IPS DF 19.7 (cell line): Measurements from ENCODE around the gene SERPINB10.
"Not testable (repeated sequence)": the region's sequence is repeated elsewhere in the genome, so short reads cannot be mapped to it uniquely, and the experiment has no call there.

ENCODE experiments used
- DNase-seq: peaks from one replicate; pipeline ENCODE4 v3.0.0-alpha.2; 2013; ENCODE audit warnings: low read depth, low spot score

The SERPINB10 gene

DNA sequence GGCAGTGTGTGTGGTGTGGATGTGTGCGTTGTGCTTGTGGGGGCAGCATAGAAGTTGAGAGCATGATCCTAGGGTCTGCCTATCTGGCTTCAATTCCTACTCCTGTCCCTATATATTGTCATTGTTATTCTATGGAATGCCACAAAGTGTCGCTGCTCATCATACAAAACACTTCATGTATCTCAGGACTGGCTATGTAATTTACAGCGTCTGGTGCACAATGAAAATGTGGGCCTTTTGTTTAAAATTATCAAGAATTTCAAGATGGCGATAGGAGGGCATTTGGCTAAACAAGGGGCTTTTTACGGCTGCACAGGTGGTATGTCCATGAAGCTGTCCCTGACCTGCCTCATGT is 16.8 kb upstream of the SERPINB10 start:
- DNase-seq: no peak

DNA sequence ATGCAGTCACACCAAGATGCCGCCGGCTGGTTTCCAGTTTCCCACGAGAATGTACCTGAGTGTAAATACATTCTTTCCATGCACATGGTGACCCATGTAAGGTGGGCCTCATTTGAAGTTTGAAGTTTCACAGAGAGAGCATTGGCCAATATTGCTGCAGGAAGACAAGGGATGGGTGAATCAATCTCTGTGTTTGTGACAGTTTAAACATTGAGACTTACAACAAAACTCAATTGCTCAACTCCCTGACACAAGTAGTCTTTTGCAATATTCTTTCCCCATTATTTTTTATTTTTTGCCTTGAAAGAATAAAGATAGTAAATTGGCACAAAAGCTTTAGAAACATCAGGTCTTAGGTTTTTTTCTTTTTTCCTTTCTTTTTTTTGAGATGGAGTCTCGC is 15.2 kb upstream of the SERPINB10 start:
- no peak for DNase-seq

DNA sequence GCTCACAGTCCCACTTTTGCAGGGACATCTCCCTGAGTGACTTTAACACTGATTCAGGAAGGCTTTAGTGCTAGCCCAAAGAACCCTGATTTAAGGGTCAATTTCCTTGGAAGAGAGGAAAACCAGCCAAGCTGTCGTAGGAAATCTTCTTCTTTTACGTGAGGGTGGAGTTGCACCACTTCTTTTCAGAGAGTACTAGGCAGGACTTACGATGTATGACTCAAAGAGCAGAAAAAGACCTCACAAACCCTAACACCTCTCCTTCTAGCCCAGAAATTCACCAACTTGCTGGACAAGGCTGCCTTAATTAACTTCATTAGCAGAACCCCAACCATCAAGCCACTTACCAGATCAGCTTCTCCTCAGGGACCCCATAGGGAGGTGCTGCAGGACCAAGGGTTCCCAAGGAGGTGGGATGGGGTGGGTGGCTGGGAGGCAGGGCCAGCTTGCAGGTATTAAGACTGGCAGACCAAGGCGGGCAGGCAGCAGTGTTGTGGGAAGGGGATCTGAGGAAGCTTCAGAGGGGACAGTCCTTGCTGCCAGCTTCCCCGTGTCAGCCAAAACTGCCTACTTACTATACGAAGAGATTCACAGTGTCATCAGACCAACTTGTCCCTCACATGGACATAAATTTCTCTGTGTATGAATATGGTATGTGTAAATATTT is 13.5 kb upstream of the SERPINB10 start:
- DNase-seq: no peak

DNA sequence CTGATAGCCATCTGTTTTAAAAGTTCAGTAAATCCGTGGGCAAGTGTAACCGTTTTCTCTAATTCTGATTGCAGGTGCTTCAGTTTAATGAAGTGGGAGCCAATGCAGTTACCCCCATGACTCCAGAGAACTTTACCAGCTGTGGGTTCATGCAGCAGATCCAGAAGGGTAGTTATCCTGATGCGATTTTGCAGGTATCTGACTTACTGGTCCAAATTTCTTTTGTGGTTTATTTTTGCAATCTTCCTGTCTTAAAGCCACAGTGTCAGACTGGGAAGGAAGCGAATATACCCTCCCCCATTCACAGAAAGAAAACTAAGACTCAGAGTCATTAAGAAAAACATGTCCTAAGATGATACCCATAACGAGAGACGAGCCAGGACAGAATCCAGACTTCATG is 12.6 kb upstream of the SERPINB10 start:
- no peak for DNase-seq

DNA sequence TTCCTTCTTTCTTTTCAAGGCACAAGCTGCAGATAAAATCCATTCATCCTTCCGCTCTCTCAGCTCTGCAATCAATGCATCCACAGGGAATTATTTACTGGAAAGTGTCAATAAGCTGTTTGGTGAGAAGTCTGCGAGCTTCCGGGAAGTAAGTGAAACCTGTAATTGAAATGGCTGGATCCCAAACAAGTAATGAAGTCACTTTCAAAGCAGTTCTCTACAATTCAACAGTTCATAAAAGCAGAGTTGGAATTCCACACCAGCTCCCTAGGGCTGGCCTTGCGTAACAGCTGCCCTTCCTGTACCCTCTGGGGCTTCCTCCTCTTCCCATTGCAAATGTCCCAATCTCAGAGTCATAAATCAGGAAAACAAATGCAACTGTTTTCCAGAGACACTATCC is 10.7 kb upstream of the SERPINB10 start:
- DNase-seq: no peak

DNA sequence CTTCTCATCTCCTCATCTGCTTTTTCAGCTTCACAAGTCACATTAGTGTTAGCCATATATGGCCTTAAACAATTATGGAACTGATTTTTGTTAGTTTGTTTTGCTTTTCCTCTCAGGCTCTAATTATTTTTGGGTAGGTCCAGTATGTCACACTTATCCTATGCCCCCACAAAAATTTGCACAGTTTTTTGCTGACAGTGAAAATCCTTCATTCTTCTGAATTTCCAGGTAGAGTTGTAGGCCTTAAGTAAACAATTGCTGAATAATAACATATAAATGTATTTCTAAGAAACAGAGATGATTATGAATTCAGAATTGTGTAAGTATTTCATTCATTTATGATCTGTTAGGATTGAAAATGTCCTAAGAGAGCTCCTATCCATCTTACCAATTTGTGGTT is 8.6 kb upstream of the SERPINB10 start:
- no peak for DNase-seq

DNA sequence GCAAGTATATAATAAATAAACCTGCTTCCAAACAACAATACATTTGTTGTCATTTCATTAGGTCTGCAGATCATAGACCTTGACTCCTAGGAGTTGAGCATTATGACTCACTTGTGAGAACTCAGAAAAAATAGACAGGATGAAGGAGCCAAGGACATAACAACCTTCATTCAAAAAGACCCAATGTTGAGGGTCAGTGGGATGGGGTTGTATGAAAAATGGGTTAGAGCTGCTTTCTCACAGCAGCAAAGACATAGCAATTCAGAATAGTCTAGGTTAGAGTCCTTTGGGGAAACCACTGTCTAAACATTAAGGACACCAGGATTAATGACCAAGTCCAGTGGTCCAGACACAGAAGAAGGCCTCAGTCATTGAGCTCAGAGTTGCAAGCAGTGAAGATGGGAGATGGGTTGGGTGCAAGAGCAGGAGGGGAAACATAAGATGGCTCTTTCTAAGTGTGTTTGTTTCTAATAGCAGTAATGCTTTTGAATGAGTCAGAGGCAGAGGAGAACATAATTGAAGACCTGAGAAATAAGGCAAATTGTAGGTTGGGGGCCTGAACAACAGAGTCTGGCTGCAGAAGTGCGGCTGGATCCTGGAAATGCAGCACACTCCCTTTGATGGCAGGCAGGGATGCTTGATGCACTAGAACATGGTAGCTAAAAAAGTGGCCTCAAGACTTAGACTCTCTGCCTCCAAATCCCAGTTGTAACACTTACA is 3.7 kb upstream of the SERPINB10 start:
- no peak for DNase-seq

DNA sequence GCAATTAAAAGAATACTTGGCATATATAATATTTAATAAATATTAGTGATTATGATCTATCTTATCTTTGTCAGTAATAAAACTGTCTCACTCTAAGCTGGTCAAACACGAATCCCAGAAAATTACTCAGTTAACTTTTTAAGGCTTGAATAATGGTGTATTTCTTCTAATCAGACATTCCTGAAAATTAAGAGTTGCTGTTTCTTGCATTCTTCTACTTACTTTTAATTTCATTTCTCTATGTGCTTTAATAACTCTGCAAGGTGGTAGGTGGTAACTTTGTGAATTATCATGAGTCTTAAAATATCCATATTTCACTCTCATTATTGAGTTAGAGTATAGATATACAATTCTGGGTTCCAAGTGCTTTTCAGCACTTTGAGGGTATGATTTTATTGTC is 3.1 kb upstream of the SERPINB10 start:
- no peak for DNase-seq

DNA sequence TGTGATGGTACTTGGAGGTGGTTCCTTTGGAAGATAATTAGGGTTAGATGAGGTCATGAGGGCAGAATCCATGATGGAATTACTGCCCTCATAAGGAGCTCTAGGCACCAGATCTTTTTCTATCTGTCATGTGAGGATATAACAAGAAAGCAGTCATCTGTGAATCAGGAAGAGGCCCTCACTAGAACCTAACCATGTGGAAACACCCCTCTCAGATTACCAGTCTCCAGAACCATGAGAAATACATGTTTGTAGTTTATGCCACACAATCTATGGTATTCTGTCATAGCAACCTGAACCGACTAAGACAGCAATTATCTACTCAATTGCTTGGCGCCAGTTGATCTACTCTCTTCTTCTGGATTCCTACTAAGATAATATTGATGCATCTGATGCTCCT is 2.4 kb upstream of the SERPINB10 start:
- DNase-seq: no peak

DNA sequence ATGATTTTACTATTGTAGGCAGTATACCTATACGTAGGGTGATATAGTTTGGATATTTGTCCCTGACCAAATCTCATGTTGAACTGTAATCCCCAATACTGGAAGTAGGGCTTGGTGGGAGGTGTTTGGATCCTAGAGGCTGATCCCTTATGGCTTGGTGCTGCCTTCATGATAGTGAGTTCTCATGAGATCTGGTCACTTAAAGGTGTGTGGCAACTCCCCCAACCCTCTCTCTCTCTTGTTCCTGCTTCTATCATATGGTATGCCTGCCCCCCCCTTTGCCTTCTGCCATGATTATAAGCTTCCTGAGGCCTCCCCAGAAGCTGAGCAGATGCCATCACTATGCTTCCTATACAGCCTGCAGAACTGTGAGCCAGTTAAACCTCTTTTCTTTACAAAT is 1.7 kb upstream of the SERPINB10 start:
- DNase-seq: no peak

DNA sequence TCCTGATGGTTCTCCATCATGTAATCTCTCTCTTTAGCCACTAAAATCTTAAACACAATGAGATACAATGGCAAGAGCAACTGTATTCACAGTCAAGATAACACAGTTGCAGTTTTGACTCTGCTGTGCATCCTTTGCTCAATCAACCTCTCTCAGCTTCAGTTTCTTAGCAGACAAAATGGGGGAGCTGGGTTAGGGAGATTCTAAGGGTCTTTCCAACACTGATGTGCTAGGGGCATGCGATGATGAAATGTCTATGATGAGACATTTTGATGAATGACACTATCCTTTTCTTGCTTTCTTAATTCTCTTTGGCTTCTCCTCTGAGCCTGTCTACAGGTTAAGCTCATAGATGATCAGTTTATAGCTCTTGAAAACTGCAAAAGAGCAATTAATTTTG is 1.1 kb downstream of the SERPINB10 start:
- DNase-seq: no peak

DNA sequence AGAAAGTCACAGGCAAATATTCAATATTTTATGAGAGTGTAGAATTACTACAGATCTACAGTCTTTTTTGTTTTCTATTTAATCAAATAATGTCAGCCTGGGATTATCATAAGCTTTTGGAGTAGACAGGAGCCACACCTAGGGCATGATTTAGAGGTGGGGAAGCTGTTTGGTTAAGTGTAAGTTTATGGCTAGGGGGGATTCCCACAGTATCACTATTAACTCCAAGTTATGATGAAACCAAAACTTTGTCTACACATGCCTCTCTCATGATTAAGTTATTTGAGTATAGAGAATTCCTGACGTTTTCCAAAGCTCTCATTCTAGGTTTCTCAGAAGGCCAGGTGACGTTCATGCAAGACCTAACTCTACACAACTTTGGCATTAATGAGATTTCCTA is 2.1 kb downstream of the SERPINB10 start:
- DNase-seq: no peak

DNA sequence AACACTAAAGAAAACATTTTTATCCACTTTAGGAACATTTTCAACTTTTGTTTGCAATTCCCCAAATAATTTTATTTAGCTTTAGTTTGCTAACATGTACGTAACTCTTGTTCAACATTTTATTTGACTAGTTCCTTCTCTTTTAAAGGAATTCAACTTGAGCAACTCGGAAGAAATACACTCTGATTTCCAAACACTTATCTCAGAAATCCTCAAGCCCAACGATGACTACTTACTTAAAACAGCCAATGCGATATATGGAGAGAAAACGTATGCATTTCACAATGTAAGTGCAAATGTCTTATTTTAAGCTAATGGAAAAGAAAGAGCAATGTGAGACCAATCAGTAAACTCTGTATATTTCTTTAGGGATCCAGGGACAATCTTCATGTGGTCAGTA is 10.1 kb downstream of the SERPINB10 start:
- DNase-seq: no peak

DNA sequence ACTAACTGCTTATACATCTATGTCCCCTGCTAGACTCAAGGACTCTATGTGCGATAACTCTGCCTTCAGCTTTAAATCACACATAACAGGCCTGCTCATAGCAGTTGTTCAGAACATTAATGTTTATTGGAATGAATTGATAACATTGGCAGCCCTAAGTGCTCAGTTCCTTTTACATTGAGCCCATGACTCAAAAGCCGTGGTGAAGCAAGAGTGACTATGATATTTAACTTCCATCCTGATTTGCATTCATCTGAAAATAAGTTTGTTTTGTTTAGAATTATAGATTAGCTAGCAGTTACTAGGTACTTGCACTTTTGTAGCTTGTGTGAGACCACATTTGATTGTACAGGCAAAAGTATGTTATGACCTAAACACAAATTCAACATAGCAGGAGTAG is 14.3 kb downstream of the SERPINB10 start:
- DNase-seq: no peak

DNA sequence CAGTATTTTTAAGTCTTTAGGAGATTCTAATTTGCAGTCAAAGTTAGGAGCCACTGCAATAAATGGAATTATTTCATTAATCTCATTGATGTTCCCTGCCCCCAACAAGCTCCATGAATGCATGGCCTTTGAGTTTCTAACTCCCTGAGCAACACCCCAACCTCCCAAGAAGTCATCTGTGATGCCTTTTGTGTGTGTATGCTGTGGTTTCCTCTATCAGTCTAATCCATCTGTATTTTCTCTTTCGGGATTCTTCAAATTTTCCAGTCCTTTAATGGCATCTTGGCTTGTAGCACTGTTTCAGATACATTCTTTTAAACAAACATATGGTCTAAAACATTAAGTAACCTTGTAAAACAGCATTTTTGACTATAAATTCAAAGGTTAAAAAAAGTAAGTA is 16.8 kb downstream of the SERPINB10 start:
- DNase-seq: no peak

DNA sequence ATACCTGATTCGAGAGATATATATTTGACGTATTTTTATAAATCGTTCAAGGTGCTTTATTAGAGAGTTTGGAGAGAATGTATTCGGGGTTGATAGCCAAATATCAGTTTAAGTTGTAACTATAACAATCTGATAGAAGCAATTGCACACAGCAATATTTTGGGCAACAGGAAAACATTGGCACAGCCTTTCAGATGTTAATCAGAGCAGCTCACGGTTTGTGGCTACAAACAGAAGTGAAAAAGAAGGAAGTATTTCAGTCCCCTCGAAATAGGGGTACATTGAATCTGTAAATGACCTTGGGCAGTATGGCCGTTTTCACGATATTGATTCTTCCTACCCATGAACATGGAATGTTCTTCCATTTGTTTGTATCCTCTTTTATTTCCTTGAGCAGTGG is 20.6 kb downstream of the SERPINB10 start:
- DNase-seq: no peak

DNA sequence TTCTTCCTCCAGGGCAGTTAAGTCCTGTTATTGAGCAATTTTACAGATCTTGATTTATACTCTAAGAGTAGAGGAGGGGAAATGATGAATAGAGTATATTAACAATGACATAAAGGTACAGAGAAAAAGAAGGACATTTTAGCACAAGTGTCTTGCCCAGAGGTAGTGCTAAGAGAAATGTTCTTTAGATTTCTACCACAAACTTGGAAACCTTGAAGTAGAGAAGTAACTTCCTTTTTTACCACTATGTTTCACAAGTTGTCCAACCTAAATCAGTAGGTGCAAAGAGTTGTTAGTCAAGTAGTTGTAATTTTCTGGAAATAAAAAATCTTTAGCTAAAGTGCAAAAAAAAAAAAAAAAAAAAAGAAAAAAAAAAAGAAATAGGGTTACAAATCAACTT is 21.6 kb downstream of the SERPINB10 start:
- not testable (repeated sequence) for DNase-seq

DNA sequence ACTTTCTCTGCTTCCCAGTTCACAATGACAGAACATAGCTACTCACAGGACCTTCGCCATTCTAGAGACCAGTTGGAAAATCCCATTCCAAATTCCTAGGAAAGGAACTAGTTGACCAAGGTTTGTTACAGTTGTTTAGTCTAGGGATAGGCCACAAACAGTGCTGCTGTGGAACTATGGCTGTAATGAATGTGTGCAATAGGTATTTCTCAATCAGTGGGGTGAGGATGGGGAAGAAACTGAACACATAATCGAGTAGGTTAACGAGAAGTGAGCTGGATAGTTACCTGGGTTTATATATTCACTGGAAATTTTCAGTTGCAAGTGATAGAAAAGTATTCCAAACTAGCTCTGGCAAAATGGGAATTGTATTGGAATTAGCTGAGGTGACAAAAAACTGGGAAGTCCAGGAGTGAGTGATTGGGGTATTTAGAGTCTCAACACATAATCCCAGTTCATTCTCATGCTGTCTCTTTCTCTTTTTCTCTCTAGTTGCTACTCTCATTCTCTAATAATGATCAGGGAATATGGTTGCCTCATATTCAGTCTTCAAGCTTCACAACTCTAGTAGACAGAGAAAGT is 23.1 kb downstream of the SERPINB10 start:
- DNase-seq: no peak

DNA sequence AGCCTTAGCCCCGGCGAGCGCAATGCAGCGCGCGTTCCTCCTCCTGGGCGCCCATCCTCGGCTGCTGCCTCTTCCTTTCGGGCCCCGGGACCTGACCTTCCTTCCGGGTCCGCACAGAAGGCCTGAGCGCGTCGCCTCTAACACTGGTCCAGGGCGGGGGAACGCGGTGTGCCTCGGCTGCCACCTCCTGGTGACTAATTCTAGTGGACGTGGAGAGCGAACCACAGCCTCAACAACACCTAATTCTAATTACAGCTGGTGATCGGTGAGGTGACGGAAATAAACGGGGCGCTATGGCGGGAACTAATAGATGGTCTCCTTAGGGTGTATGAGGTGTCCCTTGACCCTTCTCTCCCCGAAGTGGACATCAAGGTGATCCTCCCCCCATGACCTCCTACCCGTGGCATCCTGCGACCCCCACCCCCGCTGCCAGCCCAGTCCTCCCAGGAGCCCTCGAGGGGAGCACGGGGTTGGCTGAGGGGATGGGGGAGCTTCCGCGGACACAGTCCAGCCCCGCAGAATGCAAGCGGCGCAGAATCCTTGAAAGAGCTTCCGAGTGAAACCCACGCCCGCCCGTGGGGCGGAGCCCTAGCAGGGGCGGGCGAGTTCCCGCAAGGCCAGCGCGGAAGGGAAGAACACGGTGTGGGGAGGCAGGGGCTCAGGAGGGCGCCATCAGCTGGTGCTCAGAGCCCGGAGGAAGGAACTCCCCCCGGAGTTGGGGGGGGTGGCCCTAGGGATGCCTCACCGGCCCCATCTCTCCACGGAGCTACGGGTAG is 28.6 kb downstream of the SERPINB10 start:
- DNase-seq: peak; percentile 69

DNA sequence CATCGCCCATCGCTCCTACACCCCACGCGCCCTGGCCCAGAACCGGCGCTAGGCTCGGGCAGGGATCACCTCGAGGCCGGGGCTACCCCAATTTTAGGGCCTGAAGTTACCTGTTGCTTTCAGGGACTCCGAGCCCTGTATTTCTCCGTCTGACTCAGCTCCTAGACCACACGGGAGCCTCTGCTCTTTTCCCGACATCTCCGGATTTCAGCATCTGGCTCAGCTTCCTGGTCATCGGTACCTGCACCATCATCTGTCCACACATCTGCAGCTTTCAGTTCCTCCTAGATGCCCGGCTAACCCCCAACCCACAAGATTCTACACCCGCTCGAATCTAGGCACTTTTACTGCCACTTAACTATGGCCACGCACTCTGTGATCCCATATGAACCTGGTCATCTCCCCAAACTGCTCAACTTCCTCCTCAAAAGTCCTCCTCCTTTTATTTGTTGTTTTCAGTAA is 29.2 kb downstream of the SERPINB10 start:
- DNase-seq: no peak

DNA sequence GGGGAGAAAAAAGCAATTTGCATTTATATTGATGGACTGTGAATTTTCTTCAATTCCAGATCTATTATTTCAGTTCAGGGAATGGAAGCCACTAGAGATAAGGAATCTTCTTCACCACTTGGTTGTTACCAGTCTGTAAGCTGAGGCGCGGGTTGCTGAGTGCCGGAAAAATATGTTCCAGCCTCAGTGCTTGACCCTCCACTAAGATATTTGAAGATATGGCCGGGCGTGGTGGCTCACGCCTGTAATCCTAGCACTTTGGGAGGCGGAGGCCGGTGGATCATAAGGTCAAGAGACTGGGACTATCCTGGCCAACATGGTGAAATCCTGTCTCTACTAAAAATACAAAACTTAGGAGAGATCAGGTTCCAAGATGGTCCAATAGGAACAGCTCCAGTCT is 32.2 kb downstream of the SERPINB10 start:
- DNase-seq: no peak

DNA sequence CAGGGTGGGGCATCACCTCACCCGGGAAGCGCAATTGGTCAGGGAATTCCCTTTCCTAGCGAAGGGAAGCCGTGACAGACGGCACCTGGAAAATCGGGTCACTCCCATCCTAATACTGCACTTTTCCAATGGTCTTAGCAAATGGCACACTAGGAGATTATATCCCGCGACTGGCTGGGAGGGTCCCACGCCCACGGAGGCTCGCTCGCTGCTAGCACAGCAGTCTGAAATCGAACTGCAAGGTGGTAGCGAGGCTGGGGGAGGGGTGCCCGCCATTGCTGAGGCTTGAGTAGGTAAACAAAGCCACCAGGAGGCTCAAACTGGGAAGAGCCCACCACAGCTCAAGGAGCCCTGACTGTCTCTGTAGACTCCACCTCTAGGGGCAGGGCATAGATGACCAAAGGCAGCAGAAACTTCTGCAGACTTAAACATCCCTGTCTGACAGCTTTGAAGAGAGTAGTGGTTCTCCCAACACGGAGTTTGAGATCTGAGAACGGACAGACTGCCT is 32.8 kb downstream of the SERPINB10 start:
- DNase-seq: not testable (repeated sequence)
